PC-3 (cell line): ENCODE results near the gene RIT2.

ENCODE experiments used
- EZH2 ChIP-seq: fragments of 300-600 bp; sonication (generic); IDR thresholded peaks from one replicate; pipeline ENCODE4 v1.6.1; 2017; ENCODE audit warnings: antibody characterized with exemption, mild to moderate bottlenecking, low read length; ENCODE audit not compliant: unreplicated experiment
- TF ChIP-seq, protein P1 (sequence below): fragments of 300-600 bp; sonication (generic); conservative IDR thresholded peaks from 2 replicates; pipeline ENCODE4 v1.5.1; 2017; ENCODE audit warnings: antibody characterized with exemption, low read depth, mild to moderate bottlenecking, low read length

DNA sequence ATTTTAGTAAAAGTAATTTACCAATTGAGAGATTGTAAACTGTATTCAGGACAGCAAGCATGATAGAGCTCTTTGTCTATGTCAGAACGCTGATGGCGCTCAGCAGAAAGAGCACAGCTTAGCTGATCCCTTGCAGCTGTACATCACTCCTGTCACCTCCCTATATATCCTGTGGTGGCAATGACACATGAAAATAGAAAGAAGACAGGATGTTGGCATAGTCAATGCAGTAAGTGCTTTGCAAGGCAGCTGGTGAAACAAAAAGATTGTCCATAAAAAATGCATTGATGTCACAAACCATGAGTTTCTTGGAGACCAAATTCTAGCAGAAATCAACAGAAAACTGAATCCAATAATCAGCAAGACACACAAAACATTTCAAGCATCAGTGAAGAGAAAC is 221.5 kb downstream of the RIT2 start:
- TF ChIP-seq, protein P1, sequence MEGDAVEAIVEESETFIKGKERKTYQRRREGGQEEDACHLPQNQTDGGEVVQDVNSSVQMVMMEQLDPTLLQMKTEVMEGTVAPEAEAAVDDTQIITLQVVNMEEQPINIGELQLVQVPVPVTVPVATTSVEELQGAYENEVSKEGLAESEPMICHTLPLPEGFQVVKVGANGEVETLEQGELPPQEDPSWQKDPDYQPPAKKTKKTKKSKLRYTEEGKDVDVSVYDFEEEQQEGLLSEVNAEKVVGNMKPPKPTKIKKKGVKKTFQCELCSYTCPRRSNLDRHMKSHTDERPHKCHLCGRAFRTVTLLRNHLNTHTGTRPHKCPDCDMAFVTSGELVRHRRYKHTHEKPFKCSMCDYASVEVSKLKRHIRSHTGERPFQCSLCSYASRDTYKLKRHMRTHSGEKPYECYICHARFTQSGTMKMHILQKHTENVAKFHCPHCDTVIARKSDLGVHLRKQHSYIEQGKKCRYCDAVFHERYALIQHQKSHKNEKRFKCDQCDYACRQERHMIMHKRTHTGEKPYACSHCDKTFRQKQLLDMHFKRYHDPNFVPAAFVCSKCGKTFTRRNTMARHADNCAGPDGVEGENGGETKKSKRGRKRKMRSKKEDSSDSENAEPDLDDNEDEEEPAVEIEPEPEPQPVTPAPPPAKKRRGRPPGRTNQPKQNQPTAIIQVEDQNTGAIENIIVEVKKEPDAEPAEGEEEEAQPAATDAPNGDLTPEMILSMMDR: no peak
- TF ChIP-seq EZH2: no peak
